LHCN-M2 (cell line): ENCODE results near the gene RPS27A. TPM values are rescaled to one million over a fixed set of nuclear protein-coding genes. Genes with fewer than 3 reads are reported as not detected.
A peak's percentile ranks its signal among the peaks of the same experiment; 100 is the strongest.
"Not testable (repeated sequence)": the region's sequence is repeated elsewhere in the genome, so short reads cannot be mapped to it uniquely, and the experiment has no call there.

Source experiments
- DNase-seq: peaks from one replicate; pipeline ENCODE4 v3.0.0-alpha.2; 2012; ENCODE audit warnings: low read depth
- polyA plus RNA-seq: library from polyadenylated mRNA; unstranded; fragments of >200 nt; gene quantifications from one replicate; pipeline ENCODE4 v1.2.1, GENCODE V29; 2012; ENCODE audit warnings: missing spikeins
- total RNA-seq: library from RNA; depleted of rRNA; stranded (reverse); fragments of >200 nt; gene quantifications from 2 replicates; pipeline ENCODE4 v1.2.3, GENCODE V29; 2014; rRNA removed

Gene RPS27A
- total RNA-seq: 812 and 1,153 TPM in 2 replicates
- polyA plus RNA-seq: 1,767 TPM

DNA sequence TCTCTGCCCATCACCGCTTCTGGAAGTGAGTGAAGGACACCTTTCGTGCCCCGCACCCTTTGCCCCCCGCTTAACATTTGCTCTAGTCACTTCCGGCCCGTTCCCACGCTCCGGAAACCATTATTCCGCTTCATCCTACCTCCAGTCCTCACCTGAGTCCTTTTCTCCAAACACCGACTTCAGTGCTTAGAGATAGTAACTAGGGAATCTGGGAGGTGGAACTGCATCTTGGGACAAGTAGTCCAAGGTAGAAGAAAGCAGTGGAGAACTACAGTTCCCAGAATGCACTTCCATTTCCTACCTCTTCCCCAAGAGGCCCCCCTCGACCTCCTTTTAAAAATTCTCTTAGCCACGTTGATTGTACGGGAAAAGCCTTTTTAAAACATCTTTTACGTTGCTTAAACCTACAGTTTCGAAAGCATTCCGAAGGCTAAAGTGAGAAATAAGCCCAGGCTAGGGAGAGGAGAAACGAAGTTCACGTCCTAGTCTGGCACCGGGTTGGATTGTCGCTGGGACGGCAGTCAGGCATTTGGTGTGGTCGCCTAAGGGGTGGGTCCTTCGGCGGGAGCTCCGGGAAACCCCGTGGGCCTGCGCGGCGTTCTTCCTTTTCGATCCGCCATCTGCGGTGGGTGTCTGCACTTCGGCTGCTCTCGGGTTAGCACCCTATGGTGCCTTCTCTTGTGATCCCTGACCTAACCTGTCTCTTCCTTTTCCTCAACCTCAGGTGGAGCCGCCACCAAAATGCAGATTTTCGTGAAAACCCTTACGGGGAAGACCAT, at the start of gene RPS27A, which contains the start of gene CLHC1:
RPS27A (plus strand) TSS at position 605 of the 779 bp plus-strand sequence; CDS start at position 742, 137 bp downstream.
CLHC1 (minus strand) TSS at position 210 of the 779 bp plus-strand sequence. CDS start 9,882 bp downstream, outside the sequence.
- peak; percentile 93 for DNase-seq

DNA sequence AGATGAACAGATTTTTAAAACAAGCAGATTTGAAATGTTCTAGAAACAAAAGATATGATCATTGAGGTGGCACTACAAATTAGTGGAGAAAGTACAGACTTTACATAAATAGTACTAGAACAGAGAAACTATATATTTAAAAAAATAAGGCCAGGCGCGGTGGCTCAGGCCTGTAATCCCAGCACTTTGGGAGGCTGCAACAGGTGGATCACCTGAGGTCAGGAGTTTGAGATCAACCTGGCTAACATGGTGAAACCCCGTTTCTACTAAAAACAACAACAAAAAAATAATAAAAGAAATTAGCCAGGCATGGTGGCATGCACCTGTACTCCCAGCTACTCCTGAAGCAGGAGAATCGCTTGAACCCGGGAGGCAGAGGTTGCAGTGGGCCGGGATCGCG, 45.7 kb upstream of the RPS27A start:
- DNase-seq: not testable (repeated sequence)

DNA sequence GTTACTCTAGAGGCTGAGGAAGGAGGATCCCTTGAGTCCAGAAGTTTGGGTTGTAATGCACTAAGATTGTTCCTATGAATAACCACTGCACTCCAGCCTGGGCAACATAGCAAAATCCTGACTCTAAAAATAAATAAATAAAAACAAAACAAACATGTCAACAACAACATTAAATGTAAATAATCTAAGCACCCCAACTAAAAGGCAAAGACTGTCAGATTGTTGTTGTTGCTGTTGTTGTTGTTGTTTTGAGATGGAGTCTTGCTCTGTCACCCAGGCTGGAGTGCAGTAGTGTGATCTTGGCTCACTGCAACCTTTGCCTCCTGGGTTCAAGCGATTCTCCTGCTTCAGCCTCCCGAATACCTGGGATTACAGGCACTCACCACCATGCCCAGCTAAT, 40.6 kb upstream of the RPS27A start:
- not testable (repeated sequence) for DNase-seq

DNA sequence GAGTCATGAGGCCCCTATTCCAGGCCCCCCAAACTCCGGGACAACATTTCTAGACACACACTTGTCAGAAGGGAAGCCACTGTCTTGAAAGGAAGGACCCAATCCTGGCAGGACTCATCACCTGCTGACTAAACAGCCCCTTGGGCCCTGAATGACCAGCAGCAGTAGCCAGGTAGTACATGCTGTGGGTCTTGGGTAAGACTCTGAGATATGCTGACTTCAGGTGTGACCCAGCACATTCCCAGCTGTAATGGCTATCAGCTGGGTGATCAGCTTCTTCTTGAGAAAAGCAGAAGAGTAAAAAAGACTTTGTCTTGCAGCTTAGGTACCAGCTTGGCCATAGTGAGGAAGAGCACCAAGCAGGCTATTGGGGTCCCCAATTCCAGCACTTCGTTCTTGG, 36.0 kb upstream of the RPS27A start:
- DNase-seq: no peak

DNA sequence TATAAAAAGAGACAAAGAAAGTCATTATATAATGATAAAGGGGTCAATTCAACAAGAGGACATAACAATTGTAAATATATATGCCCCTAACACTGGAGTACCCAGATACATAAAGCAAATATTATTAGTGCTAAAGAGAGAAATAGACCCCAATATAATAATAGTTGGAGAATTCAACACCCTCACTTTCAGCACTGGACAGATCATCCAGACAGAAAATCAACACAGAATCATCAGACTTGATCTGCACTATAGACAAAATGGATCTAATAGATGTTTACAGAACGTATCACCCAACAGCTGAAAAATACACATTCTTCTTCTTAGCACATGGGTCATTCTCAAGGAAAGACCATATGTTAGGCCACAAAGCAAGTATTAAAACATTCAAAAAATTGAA, 32.1 kb upstream of the RPS27A start:
- no peak for DNase-seq

DNA sequence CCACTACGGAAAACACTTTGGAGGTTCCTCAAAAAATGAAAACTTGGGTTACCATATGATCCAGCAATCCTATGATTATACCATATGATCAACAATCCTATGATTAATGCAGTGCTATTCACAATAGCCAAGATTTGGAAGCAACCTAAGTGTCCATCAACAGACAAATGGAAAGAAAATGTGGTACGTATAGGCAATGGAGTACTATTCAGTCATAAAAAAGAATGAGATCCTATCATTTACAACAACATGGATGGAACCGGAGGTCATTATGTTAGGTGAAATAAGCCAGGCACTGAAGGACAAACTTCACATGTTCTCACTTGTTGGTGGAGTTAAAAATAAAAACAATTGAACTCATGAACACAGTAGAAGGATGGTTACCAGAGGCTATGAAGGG, 28.0 kb upstream of the RPS27A start:
- DNase-seq: no peak

DNA sequence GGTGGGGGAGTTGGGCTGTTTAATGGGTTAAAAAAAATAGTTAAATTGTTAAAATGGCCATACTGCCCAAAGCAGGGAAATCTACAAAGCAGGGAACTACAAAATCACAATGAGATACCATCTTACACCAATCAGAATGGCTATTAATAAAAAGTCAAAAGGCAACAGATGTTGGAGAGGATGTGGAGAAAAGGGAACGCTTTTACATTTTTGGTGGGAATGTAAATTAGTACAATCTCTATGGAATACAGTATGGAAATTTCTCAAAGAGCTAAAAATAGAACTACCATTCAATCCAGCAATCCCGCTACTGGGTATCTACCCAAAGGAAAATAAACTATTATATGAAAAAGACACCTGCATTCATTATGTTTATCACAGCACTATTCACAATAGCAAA, 27.5 kb upstream of the RPS27A start:
- no peak for DNase-seq

DNA sequence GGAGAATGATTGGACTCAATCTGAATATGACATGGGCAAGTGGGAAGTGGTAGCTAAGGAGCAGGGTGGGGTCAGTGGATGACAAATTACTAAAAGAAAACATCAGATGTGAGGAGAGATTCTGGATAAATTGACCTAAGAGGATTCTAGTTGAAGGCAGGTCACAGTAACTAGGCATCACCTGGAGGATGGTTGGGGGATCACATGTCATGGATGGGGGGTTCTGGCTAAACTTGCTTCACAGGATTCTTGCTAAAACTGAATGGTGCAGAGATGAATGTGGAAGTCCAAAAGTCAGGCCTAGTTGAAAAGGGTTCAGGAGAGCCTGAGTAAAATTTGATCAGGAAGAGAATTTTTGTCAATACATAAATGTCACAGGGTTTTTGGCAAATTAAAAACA, 18.7 kb upstream of the RPS27A start:
- no peak for DNase-seq

DNA sequence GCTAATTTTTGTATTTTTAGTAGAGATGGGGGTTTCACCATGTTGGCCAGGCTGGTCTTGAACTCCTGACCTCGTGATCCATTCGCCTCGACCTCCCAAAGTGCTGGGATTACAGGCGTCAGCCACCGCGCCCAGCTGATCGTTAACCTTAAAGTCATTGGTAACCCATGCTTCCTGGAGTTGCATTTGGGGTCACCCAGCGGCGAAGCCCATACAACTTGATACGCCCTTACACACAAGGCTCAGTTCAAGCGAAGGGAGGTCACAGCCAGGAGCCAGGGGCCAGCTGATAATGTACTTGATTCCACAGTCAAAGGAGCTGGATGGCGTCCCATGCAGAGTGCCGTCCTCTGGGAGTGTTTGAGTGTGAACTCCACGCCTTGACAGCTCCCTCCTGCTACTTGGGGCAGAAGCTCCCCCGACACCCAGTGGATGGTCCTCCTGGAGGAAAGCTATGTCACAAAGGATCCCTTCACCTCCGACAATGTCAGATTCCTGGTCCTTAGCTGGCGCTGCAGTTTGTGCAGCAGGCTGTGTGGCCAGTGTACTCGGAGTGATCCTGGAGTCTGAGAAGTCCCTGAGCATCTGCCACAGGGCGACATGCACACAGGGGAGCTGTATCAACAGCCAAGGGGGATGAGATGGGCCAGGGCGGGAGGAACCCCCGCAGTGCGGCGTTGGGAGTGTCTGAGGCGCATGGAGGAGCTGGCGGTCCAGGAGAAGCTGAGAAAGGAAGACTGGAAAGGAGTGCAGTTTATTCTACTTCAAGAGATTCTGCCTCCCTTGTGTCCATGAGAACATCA, 8.3 kb upstream of the RPS27A start:
- DNase-seq: no peak

DNA sequence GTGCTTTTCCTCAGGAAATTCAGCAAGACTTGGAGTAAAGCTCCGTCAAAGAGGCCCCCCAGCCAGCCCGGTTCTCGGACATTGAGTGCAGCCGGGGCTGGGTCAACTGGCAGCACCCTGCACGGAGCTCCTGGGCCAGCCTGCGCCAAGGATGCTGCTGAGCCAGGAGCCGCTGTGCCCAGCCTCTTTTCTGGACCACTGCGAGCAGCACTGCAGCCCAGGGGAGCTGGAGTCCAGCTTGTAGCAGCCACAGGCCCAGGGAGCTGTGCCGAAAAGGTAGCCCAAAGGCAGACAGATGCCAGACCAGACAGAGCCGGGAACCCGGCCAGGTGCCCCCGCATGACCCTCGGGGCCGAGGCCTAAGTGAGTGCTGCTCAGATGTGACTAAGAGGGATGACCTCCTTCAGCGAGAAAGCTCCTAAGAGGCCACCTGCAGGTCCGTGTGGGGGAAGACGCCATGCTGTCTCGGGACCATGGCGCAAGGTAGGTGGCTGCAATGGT, 7.7 kb upstream of the RPS27A start:
- no peak for DNase-seq

DNA sequence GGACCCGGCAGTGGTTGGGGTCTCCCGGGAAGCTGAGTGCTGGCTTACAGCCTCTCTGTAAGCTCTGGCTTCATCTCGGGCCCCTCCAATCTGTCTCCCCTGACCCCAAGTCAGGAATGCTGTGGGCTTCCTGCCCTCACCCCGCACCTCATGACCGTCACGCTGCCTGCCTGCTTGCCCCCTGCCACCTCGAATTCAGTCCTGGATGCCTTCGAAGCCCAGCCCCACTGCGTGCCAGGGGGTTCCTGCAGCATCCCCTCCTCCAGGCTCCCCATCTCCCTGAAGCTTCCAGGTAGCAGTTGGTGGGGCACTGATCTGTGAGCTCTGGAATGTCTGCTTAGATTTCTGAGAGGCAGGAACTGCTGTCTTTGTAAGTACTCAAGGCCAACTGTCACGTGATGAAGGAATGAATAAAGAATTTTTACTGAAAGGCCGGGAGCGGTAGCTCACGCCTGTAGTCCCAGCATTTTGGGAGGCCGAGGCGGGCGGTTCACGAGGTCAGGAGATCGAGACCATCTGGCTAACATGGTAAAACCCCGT, 6.9 kb upstream of the RPS27A start:
- no peak for DNase-seq

DNA sequence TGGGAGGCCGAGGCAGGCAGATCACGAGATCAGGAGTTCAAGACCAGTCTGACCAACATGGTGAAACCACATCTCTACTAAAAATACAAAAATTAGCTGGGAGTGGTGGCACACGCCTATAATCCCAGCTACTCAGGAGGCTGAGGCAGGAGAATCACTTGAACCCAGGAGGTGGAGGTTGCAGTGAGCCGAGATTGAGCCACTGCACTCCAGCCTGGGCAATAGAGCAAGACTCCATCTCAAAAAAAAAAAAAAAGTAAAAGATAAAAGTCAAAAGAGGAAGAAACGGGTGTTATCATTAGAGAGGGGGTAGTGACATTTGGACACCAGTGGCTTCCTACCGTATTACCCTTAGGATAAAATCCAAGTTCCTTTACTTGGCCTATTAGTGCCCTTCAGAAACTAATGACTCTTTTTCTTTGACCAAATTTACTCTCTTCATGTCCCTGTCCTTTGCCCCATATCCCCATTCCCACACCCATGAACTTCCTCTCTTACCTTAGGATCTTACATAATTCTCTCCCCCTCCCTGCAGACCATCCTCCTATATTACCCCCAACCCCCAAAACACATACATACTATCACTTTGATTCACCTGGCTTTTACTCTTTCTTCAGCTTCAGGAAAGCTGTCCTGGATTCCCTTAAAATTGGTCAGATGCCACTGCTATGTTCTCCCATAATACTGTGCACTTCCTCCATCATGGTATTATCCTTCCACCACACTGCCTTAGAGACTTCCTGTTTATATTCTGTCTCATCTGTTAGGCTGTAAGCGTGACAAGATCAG, 4.9 kb upstream of the RPS27A start:
- peak; percentile 19 for DNase-seq

DNA sequence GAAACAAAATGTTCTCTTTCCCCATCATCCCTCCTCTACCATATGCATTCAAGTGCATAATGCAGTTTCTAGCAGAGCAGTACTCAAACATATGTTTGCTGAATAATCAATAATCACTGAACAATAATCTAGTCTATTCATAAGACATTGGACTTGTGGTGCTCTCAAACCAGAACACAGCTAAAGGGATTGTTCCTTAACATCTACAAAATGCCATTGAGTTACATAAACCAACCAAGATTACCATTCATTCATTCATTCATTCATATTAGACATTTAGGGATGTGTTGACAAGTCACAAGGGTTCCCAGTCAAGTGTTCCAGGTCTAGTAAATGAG, 4.3 kb upstream of the RPS27A start:
- DNase-seq: no peak

DNA sequence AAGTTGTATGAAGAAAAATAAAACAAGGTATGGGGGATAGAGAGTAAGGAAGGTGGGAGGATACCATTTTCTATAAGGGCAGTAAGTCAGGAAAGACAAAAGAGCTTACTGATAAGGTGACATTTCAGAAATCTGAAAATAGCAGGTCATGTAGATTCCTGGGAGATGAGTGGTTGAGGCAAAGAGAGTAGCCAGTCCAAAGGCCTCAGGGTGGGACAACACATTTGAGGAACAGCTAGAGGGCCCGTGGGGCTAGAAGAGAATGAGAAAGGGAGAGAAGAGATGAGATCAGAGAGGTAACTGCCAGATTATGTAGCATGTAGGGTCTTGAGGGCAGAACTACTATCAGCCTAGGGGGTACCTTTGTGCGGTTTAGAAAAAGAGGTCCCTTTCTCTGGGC, 3.3 kb upstream of the RPS27A start:
- DNase-seq: no peak

DNA sequence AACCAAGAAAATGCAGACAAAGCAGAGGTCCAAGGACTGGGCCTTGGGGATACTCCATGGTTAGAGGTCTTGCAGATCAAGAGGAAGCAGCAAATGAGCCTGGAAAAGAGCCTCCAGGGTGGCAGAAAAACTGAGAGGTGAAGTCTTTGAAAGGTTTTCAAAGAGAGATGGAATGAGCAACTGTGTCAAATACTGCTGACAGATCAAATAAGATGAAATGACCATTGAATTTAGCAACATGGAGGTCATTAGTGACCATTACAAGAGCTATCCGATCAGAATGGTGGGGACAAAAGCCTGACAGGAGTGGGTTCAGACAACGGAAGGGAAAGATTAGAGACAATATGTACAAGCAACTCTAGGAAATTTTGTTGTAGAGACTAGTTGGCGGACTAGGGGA, 1.9 kb upstream of the RPS27A start:
- DNase-seq: no peak

DNA sequence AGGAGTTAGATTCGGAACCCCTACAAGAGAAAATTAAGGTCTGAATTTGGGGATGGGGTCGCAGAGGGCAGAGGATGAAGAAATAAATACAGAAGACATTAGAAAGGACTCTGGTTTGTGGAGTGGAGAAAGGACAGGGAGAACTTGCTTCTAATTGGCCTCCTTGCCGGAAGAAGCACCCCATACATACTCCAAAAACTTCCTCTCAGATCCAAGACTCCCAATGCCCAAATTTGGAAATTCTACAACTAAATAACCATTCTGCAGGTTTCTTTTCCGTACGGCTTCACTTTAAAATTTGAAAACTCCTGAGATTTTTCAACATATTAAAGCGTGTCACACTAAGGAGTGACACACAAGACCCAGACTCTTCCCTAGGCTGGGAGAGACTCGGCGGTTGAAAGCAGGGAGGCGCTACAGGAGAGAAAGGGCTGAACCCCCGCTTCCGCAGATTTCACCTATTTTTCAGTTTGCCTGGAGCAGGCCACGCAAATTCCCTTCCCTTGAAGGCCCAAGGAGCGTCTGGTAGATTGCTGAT, 873 bp upstream of the RPS27A start:
- DNase-seq: peak; percentile 30

DNA sequence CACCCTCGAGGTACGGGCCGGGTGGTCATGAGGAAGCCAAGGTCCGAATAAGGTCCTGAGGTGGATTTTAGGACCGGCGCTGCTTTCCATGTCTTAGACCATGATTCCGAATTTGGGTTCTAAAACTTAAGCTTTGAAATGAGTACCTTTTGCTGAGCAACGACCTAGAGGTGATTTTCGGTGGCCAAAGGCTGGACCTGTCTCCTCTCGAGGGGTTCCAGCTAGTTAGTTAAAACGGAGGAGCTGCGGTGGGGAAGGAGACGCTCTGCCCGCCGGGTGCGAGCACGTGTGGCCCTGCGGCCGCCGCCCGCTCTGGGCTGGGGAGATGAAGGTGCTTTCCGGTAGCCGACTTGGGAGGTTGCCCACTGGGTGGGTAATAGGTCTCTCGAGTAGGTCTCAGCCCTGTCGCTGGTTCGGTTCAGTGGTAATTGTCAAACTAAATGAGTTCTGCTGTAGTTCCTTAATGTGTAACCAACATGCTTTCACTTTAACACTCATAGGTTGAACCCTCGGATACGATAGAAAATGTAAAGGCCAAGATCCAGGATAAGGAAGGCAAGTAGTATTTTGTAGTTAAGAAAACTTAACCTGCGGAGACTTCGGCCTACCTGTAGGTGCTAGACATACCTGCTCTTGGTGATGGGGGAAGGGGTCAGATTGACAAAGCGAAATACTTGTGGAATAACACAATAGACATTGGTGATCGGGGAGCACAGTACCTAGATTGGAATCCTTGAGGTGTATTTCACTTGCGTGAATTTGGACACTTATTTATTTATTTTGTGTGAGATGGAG, 572 bp downstream of the RPS27A start:
- peak; percentile 15 for DNase-seq

DNA sequence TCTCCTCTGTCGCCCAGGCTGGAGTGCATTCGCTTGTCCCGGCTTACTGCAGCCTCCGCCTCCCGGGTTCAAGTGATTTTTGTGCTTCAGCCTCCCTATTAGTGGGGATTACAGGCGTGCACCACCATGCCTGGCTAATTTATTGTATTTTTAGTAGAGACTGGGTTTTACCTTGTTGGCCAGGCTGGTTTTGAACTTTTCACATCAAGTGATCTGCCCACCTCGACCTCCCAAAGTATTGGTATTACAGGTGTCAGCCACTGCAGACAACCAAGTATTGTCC, 1.1 kb downstream of the RPS27A start:
- no peak for DNase-seq

DNA sequence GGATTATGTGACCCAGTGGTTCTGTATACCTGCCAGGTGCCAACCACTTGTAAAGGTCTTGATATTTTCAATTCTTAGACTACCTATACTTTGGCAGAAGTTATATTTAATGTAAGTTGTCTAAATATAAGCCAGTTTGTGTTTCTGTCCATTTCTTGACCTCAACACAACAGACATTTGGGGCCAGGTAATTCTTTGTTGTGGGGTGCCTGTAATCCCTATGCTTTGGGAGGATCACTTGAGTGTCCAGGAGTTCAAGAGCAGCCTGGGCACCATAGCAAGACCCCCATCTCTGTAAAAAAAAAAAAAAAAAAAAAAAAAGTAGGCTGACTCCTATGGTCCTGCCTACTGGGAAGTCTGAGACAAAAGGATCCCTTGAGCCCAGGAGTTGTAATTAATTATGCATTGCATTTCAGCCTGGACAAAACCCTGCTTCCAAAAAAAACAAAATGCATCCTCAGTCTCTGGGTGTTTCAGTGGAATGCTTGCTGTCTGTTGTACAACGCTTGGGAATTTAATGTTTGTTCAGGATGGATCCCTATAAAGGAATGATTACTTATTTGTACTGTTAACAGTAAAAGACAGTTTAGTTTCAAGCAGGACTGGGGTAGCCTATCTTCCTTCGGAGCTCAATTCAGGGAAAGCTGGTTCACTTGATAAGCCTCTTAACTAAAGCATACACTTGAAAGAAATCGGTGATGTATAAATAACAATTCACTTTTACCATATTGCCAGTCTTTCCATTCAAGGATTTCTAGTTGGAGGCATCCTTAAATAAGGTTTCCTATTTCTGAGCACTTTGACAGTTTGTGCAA, 3.4 kb downstream of the RPS27A start:
- DNase-seq: no peak
